Activated T-cell treated with anti-CD3 and anti-CD28 coated beads for 48 hours (primary cell): ENCODE measurements around the gene SPON2.

Experiments
- DNase-seq: peaks from one replicate; pipeline ENCODE4 v3.0.0-alpha.2; 2020; ENCODE audit warnings: low read depth

The SPON2 gene

DNA sequence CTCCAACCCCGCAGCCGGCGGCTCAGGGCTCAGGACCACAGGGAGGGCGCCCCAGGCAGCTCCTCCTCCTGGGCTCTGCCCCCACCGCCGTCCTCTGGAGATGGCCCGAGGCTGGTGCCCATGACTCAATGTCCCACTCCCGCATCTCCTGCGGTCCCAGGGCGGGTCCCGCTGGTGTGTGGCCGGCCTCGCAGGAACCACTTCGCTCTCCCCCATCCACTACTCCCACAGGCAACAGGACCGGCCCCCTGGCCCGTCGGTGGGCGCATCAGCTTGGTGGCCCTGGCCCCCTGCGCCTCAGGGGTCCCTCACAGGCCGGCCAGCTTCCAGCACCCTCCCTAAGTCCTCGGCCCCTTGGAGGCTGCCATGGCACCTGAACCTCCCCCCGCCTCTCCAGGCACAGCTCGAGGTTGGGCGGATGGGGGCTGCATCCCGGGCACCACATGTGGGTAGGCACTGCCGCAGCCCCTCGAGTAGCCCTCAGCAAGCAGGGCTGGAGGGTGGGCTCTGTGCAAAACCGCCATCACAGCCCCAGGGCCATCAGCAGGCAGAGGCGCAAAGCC lies 22.8 kb upstream of the SPON2 start:
- DNase-seq = no peak

DNA sequence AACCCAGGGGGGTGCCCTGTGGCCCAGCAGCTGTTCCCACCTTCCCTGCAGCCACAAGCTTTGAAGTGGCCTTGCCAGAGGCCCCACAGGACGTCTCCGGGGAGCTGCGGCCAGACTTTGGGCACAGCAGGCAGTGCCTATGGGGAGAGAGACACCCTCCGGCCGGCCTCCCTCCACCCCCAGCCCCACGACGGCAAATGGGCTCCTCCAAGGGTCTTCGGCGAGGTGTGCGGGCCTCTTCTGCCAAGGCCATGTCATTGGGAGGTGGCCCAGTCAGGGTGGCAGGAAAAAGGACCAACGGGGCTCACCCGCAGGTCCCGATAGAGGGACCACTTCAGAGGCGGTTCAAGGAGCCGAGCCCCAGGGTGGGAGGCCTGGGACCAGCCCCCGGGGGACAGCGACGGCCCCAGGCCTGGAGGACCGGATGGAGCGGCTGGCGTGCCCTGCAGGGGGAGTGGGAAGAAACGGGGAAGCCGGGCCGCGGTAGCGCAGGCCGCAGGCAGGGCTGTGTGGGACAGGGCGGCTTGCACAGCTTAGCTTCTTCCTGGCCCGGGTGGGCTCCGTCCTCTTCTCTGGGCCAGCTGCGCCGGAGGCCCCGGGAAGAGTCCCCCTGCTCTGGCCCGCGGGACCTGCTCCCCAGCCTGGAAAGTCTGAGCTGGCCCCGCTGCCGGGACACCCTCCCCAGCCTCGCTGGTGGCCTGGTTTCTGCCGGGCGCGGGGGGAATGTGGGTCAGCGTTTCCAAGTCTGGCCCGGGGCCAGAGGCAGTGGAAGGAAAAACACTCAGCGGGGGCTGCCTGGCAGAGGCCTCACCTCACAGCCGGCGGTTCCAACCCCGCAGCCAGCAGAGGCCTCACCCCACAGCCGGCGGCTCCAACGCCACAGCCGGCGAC lies 21.9 kb upstream of the SPON2 start:
- DNase-seq = no peak

DNA sequence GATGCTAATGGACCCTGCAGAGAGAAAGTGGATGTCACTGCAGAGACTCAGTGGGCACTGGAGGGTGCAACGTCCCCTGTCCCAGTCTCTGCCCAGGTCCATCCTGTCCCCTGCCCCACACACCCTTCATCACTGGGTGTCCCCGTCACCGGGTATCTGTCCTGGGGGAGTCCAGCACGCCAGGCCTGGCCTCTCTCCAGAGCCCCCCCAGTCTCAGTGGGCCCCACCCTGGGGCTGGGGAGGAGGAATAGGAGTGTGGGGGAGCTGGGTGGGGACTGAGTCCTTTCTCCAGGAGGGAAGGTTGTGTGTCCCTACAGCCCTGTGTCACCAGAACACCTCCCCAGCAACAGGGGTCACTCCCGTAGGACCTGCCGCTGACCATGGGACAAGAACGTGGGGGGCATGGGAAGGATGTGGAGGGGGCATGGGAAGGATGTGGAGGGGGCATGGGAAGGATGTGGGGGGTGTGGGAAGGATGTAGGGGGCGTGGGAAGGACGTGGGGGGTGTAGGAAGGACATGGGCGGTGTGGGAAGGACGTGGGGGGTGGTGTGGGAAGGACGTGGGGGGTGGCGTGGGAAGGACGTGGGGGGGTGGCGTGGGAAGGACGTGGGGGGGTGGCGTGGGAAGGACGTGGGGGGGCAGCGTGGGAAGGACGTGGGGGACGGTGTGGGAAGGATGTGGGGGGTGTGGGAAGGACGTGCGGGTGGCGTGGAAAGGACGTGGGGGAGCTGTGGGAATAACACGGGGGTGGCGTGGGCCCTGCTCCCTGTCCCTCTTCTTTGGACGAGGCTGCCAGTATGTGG lies 21.0 kb upstream of the SPON2 start:
- DNase-seq = no peak

DNA sequence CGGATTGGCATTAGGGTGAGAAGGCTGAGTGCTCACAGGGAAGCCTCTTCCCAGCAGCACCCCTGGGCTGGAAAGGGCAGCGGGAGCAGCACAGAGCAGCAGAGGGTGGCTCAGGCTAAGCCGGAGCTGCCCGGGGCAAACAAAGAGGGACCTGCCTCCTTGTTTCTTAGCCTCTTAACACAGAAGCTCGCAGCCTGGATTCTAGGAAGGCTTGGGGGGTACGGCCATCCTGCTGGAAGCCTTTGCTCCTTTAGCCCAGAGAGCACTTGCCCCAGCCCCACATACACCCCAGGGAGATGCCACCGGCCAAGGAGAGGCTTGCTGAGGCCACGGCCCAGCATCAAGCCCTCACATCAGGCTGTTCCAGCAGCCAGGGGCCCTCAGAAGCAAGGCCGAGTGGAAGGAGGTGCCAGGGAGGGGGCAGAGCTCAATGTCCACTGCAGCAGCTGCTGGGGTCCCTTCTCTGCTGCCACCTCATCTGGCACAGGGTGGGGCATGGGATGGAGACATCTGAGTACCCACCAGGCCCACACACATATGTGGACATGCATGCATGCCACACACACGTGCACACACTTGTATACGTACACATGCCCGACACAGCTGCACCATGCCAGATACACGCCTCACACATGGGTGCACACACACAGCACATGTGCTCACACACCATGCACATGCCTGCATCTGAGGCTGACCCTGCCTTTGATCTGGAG lies 20.3 kb upstream of the SPON2 start:
- DNase-seq = no peak

DNA sequence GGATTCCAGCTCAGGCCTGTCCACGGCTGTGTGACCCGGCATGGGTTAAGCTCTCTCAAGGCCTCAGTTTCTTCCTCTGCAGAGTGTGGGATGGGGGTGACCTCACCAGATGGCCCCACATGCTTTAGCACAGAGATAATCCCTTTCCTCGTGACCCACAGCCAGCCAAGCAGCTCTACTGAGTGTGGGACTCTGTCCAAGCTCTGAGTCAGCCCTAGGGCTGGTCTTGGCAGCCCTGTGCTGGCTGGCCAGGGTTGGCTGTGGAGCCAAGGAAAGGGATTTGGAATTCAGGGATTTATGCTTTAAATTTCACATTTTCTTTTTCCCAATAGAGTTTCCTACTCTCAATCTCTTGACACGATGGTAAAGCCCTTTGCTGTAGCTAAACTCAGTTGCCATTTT lies 19.7 kb upstream of the SPON2 start:
- DNase-seq = no peak

DNA sequence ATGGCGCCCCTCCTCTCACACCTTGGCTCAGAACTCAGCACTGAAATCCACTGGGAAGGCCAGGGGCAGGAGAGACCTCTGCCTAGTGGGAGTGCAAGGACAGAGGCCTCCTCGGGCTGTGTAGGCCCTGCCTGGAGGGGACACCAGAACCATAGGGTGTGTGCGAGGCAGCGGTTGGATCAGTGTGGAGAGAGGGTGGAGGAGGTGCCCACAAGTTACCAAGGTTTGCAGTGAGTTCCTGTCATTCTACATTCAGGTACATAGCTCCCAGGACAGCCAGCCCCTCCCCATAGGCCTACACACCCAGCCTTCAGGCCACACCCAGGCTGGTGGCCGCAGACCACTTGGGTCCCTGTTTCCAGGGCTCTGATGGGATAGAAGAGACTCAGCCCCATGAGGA lies 19.2 kb upstream of the SPON2 start:
- DNase-seq = no peak

DNA sequence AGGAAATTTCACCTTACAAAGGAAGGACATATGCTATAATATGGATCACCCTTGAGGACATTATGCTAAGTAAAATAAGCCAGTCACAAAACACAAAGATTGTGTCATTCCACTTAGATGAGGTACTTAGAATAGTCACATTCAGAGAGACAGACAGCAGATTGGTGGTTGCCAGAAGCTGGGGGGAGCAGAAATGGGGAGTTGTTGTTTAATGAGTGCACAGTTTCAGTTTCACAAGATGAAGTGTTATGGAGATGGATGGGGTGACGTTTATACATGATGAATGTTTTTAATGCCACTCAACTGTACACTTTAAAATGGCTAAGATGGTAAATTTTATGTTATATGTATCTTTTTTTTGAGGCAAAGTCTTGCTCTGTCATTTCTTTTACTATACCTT lies 14.8 kb upstream of the SPON2 start:
- no peak for DNase-seq

DNA sequence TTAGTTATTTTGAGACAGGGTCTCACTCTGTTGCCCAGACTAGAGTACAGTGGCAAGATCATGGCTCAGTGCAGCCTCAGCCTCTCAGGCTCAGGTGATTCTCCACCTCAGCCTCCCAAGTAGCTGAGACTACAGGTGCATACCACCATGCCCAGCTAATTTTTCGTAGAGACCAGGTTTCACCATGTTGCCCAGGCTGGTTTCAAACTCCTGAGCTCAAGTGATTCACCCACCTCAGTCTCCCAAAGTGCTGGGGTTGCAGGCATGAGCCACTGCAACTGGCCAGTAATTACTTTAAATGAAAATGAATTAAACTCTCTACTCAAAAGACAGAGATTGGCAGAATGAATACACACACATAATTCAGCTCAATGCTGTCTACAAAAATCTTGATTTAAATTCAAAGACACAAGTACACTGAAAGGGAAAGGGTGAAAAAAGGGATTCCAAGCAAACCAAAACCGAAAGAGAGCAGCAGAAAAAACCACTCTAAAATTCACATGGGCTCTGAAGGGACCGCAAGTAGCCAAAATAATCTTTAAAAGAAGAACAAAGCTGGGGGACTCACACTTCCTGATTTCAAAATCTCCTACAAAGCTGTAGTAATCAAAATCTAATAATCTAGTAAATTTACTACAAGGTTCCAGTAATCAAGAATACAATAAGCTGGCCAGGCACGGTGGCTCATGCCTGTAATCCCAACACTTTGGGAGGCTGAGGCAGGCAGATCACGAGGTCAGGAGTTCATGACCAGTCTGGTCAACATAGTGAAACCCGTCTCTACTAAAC lies 11.8 kb upstream of the SPON2 start:
- no peak for DNase-seq

DNA sequence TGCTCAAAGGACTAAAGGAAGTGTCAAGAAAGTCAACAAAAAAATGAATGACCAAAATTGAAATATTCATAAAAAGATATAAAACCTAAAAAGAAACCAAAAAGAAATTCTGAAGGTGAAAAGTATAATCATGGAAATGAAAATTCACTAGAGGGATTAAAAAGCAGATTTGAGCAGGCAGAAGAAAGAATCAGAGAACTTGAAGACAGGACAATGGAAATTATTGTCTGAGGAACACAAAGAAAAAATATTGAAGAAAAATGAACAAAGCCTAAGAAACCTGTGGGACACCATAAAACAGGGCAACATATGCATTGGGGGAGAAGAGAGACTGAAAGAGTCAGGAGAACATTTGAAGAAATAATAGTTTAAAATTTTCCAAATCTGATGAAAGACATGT lies 9.9 kb upstream of the SPON2 start:
- no peak for DNase-seq

DNA sequence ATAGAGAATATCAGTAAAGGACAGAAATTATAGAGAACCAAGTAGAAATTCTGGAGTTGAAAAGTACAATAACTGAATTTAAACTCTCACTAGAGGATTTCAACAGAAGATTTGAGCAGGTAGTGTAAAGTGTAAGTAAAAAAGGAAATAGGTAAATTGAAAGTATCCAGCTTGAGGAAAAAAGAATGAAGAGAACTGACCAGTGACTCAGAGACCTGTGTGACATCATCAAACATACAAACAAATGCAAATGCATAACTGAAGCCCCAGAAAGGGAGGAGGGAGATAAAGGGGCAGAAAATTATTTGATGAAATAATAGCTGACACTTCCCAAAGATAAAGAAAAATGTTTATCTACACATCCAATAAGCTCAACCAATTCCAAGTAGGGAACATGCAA lies 8.3 kb upstream of the SPON2 start:
- DNase-seq = no peak

DNA sequence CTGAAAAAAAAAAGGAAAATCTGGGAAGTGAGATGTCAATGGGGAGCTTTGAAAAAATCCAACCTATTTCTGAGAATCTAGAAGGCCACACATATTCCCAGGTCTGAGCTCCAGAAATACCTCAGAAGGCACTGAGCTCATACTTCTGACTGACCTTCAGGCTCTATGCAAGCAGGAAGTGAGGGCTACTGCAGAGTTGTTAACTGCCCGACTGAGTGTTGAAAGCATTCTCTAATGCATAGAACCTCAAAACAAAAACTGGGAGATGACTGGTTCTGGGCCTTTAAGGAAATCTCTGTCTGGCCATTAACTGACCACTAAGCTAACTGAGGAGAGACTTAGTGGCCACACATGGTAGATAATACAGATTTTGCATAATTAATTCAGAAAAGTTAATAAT lies 7.6 kb upstream of the SPON2 start:
- DNase-seq = no peak

DNA sequence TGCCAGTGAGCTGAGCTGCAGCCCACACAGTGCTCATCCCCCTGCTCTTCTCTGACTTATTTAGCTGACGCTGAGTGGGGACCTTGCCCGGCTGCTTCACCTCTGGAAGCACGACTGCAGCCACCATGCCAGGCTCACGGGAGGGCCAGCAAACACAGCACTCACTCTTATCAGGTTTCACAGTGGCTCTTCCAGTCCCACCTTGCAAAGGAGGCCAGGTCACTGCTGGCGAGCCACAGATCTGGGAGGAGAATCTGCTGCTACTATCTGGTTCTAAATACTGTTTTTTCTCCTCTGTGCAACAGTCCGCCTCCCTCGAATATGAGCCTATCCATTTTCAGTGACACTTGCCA lies 6.7 kb upstream of the SPON2 start:
- no peak for DNase-seq

DNA sequence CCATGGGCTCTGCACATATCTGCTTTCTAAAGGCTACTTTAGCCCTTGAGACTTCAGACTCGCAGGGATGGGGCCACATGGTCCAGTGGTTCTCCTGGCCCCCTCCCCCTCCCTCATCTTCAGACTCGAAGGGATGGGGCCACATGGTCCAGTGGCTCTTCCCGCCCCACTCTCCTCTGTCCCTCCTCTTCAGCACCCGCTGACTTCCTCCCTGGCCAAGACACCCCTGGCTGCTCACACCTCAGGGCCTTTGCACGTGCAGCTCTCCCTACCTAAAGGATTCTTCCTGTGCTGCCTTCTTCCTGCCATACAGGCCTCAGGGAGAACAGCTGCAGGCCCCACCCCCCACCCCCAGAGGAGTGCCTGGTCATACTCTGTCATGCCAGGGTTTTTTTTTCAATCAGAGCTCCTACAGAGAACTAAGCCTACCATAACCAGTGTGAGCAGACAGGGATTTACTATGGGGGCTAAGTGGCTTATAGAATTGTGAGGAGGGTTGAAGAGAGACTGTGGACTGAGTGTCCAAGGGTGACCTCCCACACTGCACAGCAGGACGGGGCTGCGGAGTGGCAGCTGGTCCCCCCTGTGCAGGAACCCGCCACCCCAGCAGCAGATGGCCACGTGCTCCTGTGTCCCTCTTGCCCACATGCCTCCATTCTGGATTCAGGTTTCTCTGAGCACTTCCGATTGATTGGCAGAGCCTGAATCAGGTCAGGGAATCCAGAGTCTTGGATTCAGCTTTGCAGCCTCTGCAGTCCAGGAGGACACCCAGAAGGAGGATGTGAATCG lies 6.1 kb upstream of the SPON2 start:
- no peak for DNase-seq

DNA sequence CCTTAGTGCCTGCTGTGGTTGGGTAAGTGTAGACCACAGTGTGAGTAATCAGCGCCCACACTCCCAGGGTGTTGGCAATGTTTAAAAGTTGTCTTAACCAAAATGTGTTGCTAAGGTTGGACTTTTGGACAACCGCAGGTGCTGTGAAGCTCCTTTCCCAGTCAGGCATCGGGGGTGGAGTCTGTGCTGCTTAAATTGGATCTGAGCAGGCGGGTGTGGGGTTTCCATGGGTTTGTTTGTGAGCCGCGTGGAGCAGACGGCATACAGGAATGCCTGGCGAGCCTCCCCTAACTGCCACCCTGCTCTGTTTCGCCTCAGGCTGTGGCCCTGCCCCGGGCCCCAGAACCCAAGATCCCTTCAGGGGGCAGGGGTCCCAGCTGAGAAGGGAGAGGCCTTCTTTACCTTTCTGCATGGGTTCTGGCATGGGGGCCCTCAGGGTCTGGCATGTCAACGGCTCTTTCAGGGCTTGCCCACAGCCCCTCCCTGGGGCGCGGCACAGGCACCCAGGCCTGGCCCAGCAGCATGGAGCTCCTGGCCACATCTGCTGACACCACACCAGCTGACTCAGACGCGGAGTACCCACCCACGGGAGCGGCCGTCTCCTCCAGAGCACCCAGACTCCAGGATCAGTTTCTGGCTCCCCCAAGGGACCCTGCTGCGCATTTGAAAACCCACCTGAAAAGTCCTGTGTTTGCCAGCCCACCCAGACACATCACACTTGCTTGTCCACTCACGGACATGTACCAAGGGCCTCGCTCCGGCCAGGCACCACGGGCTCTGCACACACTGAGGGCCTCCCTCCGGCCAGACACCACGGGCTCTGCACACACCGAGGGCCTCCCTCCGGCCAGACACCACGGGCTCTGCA lies 5.1 kb upstream of the SPON2 start:
- no peak for DNase-seq

DNA sequence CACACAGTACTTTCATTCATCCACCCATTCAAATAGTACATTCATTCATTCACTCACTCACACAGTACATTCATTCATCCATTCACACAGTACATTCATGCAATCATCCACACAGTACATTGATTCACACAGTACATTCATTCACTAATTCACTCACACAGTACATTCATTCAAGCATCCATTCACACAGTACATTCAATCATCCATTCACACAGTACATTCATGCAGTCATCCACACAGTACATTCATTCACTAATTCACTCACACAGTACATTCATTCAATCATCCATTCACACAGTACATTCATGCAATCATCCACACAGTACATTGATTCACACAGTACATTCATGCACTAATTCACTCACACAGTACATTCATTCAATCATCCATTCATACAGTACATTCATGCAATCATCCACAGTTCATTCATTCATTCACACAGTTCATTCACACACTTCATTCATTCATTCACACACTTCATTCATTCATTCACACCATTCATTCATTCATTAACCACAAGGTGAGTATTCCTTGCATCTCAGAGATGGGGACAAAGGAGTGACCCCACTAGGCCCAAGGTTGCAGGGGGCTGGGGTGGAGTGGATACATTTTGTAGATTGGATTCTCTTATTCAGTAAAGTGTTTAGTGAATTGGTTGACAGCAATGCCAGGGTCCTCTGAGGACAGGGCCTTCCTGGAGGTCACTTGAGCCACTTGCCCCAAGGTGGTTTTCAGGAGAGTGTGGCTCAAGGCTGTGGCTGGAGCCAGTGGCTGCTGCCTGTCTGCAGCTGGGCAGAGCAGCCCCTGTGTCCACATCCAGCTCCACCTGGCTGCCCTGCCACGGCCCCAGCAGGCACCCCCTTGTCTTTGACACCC lies 4.3 kb upstream of the SPON2 start:
- DNase-seq = no peak

DNA sequence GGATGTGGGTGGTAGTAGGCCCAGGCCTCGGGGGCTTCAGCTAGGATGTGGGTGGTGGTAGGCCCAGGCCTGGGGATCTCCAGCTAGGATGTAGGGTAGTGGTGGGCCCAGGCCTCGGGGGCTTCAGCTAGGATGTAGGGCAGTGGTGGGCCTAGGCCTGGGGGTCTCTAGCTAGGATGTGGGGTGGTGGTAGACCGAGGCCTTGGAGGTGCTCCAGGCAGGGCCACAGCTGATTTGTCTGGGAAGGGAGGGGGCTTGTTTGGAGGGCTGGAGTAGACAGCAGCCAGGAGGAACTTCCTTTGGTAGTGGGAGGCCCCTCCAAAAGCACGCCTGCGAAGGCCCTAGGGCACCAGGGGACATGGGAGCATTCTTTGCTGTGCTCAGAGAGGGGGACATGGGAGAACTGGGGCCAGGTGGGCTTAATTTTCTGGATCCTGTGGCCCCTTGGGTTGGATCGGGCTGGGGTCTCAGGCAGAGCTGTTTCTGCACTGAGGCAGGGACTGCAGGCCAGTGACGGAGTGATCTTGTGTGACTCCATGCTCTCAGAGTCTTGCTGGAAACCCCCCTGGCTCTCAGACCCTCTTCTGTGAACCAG lies 3.3 kb upstream of the SPON2 start:
- no peak for DNase-seq

DNA sequence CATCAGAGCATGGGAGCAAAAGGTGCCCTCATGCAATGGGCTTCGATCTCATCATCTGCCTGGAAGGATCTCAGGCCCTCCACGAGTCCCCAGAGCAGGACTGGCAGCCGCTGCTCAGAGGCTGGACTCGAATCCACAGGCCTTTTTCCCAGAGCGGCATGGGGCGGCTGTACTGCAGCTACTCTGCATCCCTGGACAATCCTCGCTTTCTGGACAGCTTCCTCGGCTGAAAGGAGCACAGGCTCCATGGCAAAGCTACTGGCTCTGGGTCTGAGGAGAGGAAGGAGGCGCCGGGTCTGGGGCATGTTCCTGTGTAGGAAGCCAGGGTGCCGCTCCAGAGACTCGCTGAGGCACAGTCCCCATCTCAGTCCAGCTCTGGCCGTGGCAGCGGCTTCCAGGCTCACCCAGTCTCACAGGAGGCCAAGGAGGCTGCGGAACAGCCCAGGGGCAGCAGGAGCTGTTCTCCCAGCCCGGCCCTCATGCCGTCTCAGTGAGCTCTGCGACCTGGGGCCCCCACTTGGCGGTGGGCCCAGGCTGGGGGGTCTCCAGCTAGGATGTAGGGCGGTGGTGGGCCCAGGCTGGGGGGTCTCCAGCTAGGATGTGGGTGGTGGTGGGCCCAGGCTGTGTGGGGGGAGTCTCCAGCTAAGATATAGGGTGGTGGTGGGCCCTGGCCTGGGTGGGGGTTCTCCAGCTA lies 2.7 kb upstream of the SPON2 start:
- DNase-seq = no peak
